BLaER1 treated with 17β-estradiol and CSF1 and Interleukin-3, amounts not matched to agents 10 nM and 100 nM (cell line): ENCODE results near the gene CMSS1.
"Not testable (repeated sequence)": the region's sequence is repeated elsewhere in the genome, so short reads cannot be mapped to it uniquely, and the experiment has no call there.

ENCODE experiments used
- H3K27ac ChIP-seq, 11 experiments: shearing (Covaris generic); formaldehyde crosslinking; 2 replicates each; pipeline ENCODE4 v1.8.1; 2022
- H3K27me3 ChIP-seq, 11 experiments: shearing (Covaris generic); formaldehyde crosslinking; 2 replicates each; pipeline ENCODE4 v1.8.1; 2022
- H3K36me3 ChIP-seq, 11 experiments: shearing (Covaris generic); formaldehyde crosslinking; 2 replicates each; pipeline ENCODE4 v1.8.1; 2022
- H3K4me1 ChIP-seq, 10 experiments: shearing (Covaris generic); formaldehyde crosslinking; 2 replicates each; pipeline ENCODE4 v1.8.1; 2022
- H3K4me2 ChIP-seq, 11 experiments: shearing (Covaris generic); formaldehyde crosslinking; 2 replicates each; pipeline ENCODE4 v1.8.1; 2022
- H3K4me3 ChIP-seq, 10 experiments: shearing (Covaris generic); formaldehyde crosslinking; 2 replicates each; pipeline ENCODE4 v1.8.1; 2022
- H3K9ac ChIP-seq, 11 experiments: shearing (Covaris generic); formaldehyde crosslinking; 2 replicates each; pipeline ENCODE4 v1.8.1; 2022
- H3K9me3 ChIP-seq, 11 experiments: shearing (Covaris generic); formaldehyde crosslinking; replicated peaks in 1 of 11; 2 replicates each; pipeline ENCODE4 v1.8.1; 2022
- H4K20me1 ChIP-seq, 11 experiments: shearing (Covaris generic); formaldehyde crosslinking; 2 replicates each; pipeline ENCODE4 v1.8.1; 2022
- Cebpa-rat ChIP-seq, 11 experiments: shearing (Covaris generic); IDR thresholded peaks; 2 replicates each; pipeline ENCODE4 v1.8.1; 2022

The CMSS1 gene

GRCh38 chr3:100083209-100083608, 265.5 kb downstream of the CMSS1 start:
- Histone ChIP-seq H3K4me2 (no peak overlapping the region), H4K20me1 (peaks cover 0 to 11% (median 0%) of the 10 kb centered on the region in 11 experiments; a peak in 4 of 22 replicates), H3K27ac (no peak overlapping the region), H3K9me3 (0 out of 22 replicates have a peak, but pooled peaks cover 0 to 5% (median 0%) of the 10 kb centered on the region in 11 experiments), H3K9ac (no peak overlapping the region), H3K4me1 (peaks cover 0 to 26% (median 9%) of the 10 kb centered on the region in 10 experiments; a peak in 14 of 20 replicates), H3K27me3 (no peaks in the 10 kb centered on the region), H3K4me3 (no peak overlapping the region), H3K36me3 (peaks cover 0 to 8% (median 0%) of the 10 kb centered on the region in 11 experiments; a peak in 4 of 22 replicates)
- TF ChIP-seq Cebpa-rat (IDR thresholded peaks at IDR 0.05): no peak

DNA sequence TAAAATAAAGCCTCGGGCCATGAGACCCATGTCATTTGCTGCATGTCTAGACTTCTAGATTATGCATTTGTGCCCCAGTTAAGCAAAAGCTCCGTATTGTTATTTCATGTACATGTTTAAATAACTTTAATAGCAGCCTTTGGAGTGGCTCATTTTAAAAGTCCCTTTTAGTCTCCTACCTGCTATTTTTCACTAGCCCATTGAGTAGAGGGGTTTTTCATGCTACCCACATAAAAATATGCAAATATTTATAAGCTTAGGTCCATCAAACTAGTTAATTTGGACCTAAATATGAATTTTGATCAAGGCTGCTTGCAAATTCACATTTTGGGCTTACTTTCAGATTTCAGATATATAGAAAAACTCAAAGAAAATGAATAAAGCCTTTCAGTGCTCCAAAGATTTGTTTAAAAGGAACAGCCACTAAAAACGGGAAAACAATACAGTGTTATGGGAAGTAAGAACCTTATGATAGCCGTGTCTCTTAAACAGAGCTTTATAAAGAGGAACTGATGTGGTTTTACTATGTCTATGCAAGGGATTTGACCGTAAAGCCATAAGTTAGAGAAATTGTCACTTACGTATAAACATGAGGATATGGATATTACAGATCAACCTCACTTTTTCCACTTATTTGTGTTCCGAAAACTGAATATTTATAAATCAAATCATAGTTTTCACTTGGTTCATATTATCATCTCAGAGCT, 266.6 kb downstream of the CMSS1 start:
- Histone ChIP-seq H3K27me3 (no peaks in the 10 kb centered on the region), H3K36me3 (no peaks in the 10 kb centered on the region), H3K4me3 (no peak overlapping the region), H3K9me3 (no peaks in the 10 kb centered on the region), H3K4me1 (peaks cover 0 to 26% (median 9%) of the 10 kb centered on the region in 10 experiments; a peak in 14 of 20 replicates), H4K20me1 (peaks cover 0 to 11% (median 0%) of the 10 kb centered on the region in 11 experiments; a peak in 4 of 22 replicates), H3K4me2 (peak overlapping the region in 3 of 11 experiments; percentile 30 to 77 (median 70); a peak in 5 of 22 replicates), H3K27ac (no peak overlapping the region; a peak in 1 of 22 replicates), H3K9ac (no peak overlapping the region)
- no peak for TF ChIP-seq Cebpa-rat (IDR thresholded peaks at IDR 0.05)

- Histone ChIP-seq H3K36me3 (no peaks in the 10 kb centered on the region), H3K4me1 (peaks cover 0 to 35% (median 9%) of the 10 kb centered on the region in 10 experiments; a peak in 14 of 20 replicates), H4K20me1 (peaks cover 0 to 11% (median 0%) of the 10 kb centered on the region in 11 experiments; a peak in 5 of 22 replicates), H3K4me2 (no peak overlapping the region), H3K4me3 (no peak overlapping the region), H3K9me3 (no peaks in the 10 kb centered on the region), H3K27ac (no peak overlapping the region), H3K27me3 (no peaks in the 10 kb centered on the region), H3K9ac (no peak overlapping the region)
- TF ChIP-seq Cebpa-rat (IDR thresholded peaks at IDR 0.05): no peak
These were observed 268.7 kb downstream of the CMSS1 start for GRCh38 chr3:100086401-100086800.

DNA sequence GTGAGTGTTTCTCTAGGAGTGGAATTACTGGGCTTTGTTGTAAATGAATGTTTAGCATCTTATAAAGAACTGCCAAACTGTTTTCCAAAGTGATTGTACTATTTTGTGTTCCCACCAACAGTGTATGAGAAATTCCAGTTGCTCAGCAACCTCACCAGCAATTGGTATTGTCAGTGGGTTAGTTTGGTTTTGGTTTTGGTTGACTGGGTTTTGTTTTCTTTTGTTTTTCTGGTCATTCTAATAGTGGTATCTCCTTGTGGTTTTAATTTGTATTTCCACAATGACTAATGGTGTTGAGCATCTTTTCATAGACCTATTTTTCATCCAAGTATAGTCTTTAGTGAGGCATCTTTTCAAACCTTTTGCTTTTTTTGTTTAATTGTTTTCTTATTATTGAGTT, 269.5 kb downstream of the CMSS1 start:
- H3K27ac ChIP-seq: no peak overlapping the region
- H3K4me1 ChIP-seq: peaks cover 0 to 35% (median 9%) of the 10 kb centered on the region in 10 experiments; a peak in 14 of 20 replicates
- no peaks in the 10 kb centered on the region for H3K36me3 ChIP-seq
- peak overlapping the region in 5 of 11 experiments; percentile 13 to 36 (median 25); a peak in 6 of 22 replicates for H3K4me2 ChIP-seq
- H3K9me3 ChIP-seq: no peaks in the 10 kb centered on the region
- H3K4me3 ChIP-seq: no peak overlapping the region
- peaks cover 0 to 11% (median 0%) of the 10 kb centered on the region in 11 experiments; a peak in 5 of 22 replicates for H4K20me1 ChIP-seq
- no peak for TF ChIP-seq Cebpa-rat (IDR thresholded peaks at IDR 0.05)
- H3K27me3 ChIP-seq: no peaks in the 10 kb centered on the region
- H3K9ac ChIP-seq: no peak overlapping the region

DNA sequence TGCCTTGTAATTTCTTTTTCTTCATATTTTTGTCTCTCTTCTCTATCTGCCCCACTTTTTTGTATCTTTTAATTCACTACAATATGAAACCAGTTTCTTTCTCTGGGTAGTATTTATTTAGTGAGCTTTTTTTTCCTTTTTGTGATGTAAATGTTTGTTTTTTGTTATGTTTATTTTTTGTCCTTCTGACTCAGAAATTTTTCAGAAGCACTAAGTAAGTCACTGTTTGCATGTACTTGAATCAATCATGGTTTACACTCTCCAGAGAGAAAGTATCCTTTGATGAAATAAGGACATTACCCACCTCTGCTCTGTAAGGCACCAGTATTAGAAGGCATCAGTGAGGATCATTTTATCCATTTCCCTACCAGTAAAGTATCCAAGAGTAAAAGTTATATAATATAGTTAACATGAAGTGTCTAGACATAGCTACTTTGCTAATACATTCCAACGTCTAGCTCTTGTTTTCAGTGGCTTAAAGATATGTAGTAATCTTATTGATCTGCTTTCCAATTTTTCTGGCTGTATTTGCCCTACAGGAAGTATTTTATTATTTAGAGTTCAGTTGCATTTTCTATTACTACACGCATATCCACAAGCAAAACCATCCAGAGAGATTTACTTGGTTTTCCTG, 271.2 kb downstream of the CMSS1 start:
- Histone ChIP-seq H3K9me3 (no peaks in the 10 kb centered on the region), H3K4me1 (peaks cover 0 to 31% (median 9%) of the 10 kb centered on the region in 10 experiments; a peak in 14 of 20 replicates), H3K4me3 (no peak overlapping the region), H3K36me3 (no peaks in the 10 kb centered on the region), H3K4me2 (no peak overlapping the region), H3K9ac (no peak overlapping the region), H3K27me3 (no peaks in the 10 kb centered on the region), H4K20me1 (peaks cover 0 to 11% (median 0%) of the 10 kb centered on the region in 11 experiments; a peak in 5 of 22 replicates), H3K27ac (no peak overlapping the region)
- no peak for TF ChIP-seq Cebpa-rat (IDR thresholded peaks at IDR 0.05)

DNA sequence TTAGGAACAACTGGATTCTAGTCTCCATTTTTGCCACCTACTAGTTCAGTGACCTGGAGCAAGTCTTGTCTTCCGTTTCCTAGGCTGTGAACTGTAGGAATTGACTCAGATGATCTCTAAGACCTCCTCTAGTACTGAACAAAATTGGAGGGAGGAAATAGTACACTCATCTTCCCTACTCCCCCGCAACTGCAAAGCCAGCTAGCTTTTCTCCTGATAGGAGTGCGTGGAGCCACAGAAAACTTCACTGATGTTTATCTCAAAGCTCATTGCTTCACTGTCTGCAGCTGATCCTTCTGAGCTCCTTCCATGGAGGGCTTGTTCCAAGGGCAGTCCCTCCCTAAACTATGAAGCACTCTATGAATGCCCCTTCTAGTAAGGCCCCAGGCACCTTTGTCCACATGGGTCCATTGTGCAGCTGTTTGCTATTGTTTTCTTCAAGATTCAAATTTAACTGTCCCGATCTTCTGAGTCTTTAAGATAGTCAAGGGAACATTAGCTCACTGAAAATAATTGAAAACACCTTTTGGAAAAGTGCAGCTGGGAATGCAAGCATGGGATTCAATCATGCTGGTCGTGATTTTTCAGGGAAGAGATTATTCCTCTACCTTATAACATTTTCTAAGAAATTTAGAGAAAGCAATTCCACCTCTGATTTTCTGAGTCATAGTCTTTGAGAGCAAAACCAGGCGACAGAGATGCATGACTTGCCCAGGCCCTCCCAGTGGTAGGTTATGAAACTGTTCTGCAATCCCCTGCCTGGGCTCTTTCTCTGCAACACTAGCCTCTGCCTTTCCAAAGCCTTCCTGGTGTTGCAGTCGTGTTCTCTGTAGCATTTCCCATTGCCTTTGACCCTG, 272.4 kb downstream of the CMSS1 start:
- Histone ChIP-seq H3K9ac (no peak overlapping the region), H3K9me3 (no peaks in the 10 kb centered on the region), H3K27me3 (no peaks in the 10 kb centered on the region), H3K36me3 (no peaks in the 10 kb centered on the region), H3K27ac (no peak overlapping the region), H4K20me1 (peaks cover 0 to 11% (median 0%) of the 10 kb centered on the region in 11 experiments; a peak in 5 of 22 replicates), H3K4me1 (peaks cover 0 to 20% (median 7%) of the 10 kb centered on the region in 10 experiments; a peak in 13 of 20 replicates), H3K4me3 (no peak overlapping the region), H3K4me2 (peak overlapping the region in 3 of 11 experiments; percentile 12 to 24 (median 14); a peak in 1 of 22 replicates)
- no peak for TF ChIP-seq Cebpa-rat (IDR thresholded peaks at IDR 0.05)

GRCh38 chr3:100090669-100091005, 273.0 kb downstream of the CMSS1 start:
- Histone ChIP-seq H3K36me3 (peaks cover 0 to 2% (median 0%) of the 10 kb centered on the region in 11 experiments; a peak in 1 of 22 replicates), H4K20me1 (peaks cover 0 to 11% (median 0%) of the 10 kb centered on the region in 11 experiments; a peak in 5 of 22 replicates), H3K4me1 (peaks cover 0 to 14% (median 7%) of the 10 kb centered on the region in 10 experiments; a peak in 12 of 20 replicates), H3K4me2 (no peak overlapping the region), H3K4me3 (no peak overlapping the region), H3K9ac (no peak overlapping the region), H3K9me3 (no peaks in the 10 kb centered on the region), H3K27me3 (no peaks in the 10 kb centered on the region), H3K27ac (no peak overlapping the region)
- TF ChIP-seq Cebpa-rat (IDR thresholded peaks at IDR 0.05): no peak

DNA sequence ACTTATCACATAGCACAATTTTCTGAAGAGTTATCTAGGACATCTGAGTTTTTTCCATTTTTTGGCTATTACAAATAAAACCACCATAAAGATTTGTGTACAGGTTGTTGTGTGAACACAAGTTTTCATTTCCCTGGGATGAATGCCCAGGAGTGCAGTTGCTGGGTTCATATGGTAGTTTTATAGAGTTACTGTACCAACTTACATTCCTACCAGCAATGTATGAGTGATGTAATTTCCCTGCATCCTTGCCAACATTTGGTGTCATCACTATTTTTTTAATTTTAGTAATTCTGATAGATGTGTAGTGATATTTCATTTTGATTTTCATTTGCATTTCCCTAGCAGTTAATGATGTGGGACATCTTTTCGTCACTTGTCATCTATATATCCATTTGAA, 276.2 kb downstream of the CMSS1 start:
- H3K27ac ChIP-seq: no peak overlapping the region
- peaks cover 0 to 5% (median 0%) of the 10 kb centered on the region in 11 experiments; a peak in 1 of 22 replicates for H3K36me3 ChIP-seq
- H4K20me1 ChIP-seq: peaks cover 0 to 3% (median 0%) of the 10 kb centered on the region in 11 experiments; a peak in 2 of 22 replicates
- H3K4me2 ChIP-seq: no peak overlapping the region
- peaks cover 0 to 10% (median 0%) of the 10 kb centered on the region in 10 experiments; a peak in 6 of 20 replicates for H3K4me1 ChIP-seq
- no peak overlapping the region for H3K9ac ChIP-seq
- no peaks in the 10 kb centered on the region for H3K27me3 ChIP-seq
- H3K9me3 ChIP-seq: no peaks in the 10 kb centered on the region
- no peak overlapping the region for H3K4me3 ChIP-seq
- TF ChIP-seq Cebpa-rat (IDR thresholded peaks at IDR 0.05): no peak

GRCh38 chr3:100096286-100096685, 278.6 kb downstream of the CMSS1 start:
- H4K20me1 ChIP-seq, H3K4me1 ChIP-seq, H3K27me3 ChIP-seq, H3K27ac ChIP-seq, H3K36me3 ChIP-seq, H3K9ac ChIP-seq, H3K4me3 ChIP-seq, H3K4me2 ChIP-seq: not testable (repeated sequence)
- peaks cover 0 to 11% (median 3%) of the 10 kb centered on the region in 11 experiments; a peak in 7 of 22 replicates for H3K9me3 ChIP-seq
